ENCODE results near the gene APOBEC3C.

DNA sequence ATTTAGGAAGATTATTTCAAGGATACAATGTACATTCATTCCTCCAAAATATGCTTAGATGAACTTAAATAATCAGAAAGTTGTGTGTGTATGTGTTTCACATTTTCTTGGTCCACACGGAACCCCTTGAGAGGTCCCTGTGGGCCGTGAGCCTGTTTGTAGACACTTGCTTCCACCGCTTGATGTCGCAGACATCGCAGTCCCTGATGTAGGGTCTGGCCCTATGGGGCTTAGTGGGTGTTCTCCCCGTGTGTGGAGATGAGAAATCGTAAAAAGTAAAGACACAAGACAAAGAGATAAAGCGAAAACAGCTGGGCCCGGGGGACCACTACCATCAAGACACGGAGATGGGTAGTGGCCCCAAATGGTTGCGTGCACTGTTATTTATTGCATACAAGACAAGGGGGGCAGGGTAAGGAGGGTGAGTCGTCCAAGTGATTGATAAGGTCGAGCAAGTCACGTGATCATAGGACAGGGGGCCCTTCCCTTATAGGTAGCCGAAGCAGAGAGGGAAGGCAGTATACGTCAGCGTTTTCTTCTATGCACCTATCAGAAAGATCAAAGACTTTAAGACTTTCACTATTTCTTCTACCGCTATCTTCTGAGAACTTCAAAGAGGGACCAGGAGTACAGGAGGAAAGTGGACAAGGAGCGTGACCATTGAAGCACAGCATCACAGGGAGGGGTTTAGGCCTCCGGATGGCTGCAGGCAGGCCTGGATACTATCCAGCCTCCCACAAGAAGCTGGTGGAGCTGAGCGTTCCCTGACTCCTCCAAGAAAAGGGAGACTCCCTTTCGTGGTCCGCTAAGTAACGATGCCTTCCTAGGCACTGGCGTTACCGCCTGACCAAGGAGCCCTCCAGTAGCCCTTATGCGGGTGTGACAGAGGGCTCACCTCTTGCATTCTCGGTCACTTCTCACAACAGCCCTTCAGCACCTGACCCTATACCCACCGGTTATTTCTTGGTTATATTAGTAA lies 1.2 kb upstream of the APOBEC3C start:
- TF ChIP-seq SMC3 (conservative IDR thresholded peaks at IDR 0.05; ENCODE audit: poor library complexity) (no peak), CTCF (IDR thresholded peaks at IDR 0.05; ENCODE audit: poor library complexity, severe bottlenecking) (no peak), EP300 (conservative IDR thresholded peaks at IDR 0.05; ENCODE audit: poor library complexity, severe bottlenecking) (no peak), EZH2 (IDR thresholded peaks at IDR 0.05; ENCODE audit: borderline replicate concordance, insufficient read depth, low read length, poor library complexity, severe bottlenecking) (no peak), TAF1 (IDR thresholded peaks at IDR 0.05; ENCODE audit: low read depth) (no peak)

Measured in neural cell (in vitro differentiated cells).